ENCODE data around the gene TUNAR.

GRCh38 chr14:95833429-95833828 is 43.2 kb upstream of the TUNAR start:
- TF ChIP-seq CTCF (IDR thresholded peaks at IDR 0.05 in 8 of 11, conservative IDR thresholded peaks at IDR 0.05 in 3 of 11), result no peak
- TF ChIP-seq POLR2A (IDR thresholded peaks at IDR 0.05), result no peak
- no peak for TF ChIP-seq POLR2AphosphoS5 (IDR thresholded peaks at IDR 0.05)

Measured in spleen (tissue), 7 donors.